NCI-H2171 treated with DMSO at 0.1 percent for 48 hours (cell line): ENCODE results near the gene SLC12A2.
A peak's percentile ranks its signal among the peaks of the same experiment; 100 is the strongest.

Experiments
- DNase-seq: peaks from one replicate; lab custom pipeline; 2025; lab: John Stamatoyannopoulos, UW

Gene SLC12A2

DNA sequence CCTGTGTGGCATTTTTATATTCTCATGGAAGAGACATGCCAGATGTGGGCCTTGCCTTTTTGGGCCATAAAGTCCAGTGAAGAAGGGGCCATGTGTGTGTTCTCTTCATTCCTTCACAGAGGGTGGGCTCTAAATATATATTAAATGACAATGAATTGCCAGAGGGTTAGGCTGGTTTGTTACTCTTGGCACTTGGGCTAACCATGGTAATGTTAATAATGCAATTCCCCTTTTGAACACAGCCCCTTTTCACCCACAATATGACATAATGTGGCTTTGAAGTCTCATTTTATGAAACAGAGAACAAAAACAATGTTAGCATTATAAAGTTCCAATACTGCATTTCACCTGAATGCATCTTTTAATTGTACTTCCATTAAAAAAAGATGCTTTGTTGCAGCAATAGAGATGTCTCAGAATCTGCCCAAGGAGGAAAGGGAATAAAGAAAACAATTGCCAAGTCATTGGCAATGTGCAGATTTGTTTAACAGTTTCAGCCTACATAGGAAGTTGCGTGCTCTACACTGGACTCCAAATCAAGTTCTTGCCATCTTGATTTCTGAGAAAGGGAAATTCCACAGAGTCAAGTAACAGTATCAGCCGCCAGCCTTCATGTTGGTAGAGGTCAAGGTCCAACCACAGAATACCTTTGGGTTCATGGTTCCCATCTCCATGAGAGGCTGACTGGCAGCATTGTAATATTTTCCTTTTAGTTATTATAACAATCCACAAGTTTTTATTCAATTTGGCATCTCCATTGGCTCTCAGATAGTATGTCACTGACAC is 141.9 kb downstream of the SLC12A2 start:
- DNase-seq = no peak

DNA sequence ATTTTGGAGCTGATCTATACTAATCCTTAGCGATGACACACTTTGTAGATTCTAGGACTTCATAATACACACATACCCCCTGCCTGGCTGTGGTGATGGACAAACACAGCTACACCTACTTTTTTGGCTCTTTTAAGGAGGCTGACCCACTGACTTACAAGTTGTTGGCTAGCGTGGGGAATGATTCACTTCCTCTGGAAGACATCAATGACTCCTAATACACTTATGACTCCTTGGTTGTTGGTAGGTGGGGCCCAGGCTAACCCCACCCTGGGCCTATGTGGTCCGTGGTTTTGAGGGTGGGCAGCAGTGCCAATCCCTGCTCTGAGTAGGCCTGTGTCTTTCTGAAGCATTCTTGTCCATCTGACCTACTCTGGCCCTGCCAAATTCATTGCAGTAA is 144.4 kb downstream of the SLC12A2 start:
- DNase-seq = no peak

DNA sequence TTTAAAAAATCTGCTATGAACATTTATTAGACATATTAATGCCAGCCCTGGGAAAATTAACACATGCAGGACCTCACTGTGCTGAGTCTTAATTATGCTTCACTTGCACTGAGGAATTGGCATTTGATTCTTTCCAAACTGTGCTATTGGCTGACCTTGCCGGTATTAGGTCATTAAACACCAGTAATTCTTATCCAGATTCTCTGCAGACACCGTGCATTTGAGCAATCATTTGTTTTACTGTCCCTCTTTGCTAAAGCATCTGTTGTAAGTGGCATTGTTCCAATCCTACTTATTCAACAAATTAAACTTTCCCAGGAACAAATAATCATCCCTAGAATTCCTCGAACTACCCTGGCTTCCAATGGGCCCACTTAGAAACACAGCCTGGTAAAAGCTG is 145.0 kb downstream of the SLC12A2 start:
- no peak for DNase-seq

DNA sequence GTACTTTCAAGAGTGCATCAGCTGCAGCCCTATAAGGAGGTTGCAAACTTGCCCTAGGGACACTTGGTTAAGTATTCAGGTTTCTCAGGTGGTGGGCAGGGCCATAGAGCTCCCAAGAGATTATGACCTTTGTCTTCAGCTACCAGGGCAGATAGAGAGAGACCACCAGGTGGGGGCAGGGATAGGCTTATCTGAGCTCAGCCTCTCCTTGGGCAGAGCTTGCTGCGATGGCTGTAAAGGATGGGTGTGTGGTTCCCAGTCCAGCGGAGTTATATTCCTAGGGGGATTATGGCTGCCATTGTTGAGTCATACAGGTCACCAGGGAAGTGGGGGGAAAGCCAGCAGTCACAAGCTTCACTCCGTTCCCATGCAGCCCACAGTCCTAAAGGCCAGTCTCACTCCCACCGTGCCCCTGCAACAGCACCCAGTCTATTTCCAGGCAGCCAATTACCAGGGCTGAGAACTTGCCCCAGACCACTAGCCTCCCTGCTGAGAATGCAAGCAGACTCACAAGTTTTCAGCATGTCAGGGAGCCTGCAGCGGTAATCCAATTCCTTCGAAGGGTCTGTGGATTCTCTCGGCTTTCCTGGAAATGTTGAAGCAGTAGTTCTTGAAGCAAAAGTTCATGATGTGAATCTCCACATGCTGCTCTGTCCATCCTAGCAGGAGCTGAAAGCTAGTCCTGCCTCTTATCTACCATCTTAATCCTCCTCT is 151.5 kb downstream of the SLC12A2 start:
- no peak for DNase-seq

DNA sequence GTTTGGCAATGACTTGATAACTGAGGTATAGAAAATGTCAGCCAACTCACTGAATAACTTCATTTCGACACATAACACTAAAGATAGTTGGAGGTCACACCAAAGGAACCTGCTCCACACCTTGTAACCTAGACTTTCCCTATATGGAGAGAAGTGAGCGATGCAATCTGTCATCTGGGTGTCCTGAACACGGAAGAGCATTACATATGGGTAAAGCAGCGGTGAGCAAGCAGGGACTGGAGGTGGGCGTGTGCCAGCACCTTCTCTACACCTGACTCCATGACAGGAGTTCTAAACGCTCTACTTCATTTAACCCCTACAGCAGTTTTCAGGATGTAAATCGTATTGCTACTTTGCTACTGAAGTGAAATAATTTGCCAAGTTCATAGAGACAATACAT is 152.8 kb downstream of the SLC12A2 start:
- no peak for DNase-seq

DNA sequence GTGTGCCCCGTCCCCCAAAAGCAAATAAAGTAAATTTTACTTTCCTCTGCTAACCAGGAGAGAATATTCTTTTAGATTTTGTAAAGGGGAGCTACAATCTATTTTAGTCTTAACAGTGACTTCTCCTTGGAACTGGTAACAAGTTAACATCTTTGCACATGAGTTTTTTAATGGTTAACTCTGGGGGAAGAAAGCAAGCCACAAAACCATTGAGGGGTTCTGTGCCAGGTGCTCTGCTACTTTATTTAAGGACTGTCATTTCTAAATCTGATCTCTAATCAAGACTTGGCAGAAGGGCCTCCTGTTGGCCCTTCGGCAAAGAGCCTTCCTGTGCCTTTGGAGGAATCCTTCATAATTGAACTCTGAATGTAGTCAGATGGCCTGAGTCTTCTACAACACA is 153.4 kb downstream of the SLC12A2 start:
- no peak for DNase-seq

DNA sequence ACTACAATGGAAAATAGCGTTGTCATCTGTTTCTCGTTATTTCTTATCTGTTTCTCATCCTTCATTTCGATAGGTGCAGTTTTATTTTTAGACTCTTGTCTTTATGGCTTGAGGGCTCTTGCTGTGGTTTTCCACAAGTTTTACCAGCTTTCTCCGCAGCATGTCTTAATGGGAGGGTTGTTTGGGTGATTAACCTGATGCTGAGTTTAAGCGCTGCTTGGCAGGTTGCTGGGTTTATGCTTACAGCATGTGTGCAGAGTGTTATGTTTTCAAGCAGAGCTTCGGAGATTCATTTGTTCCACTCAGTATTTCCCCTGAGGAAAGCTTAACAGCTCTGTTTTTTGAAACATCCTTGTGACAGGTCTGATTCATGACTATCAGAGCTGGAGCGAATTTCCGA is 154.0 kb downstream of the SLC12A2 start:
- peak; percentile 15 for DNase-seq
